HEK293 (cell line): ENCODE measurements around the gene ASNSD1.

Experiments used
- CTCF ChIA-PET: fragments of 350-600 bp; formaldehyde crosslinking; extraction: SDS; loops from one replicate; lab custom pipeline; 2021; ENCODE audit warnings: antibody characterized with exemption; lab: Yijun Ruan, JAX
- POLR2A ChIA-PET: fragments of 300-600 bp; formaldehyde crosslinking; extraction: SDS; loops from one replicate; lab custom pipeline; 2020; ENCODE audit warnings: antibody characterized with exemption, inconsistent platforms; lab: Yijun Ruan, JAX
- H3K27ac ChIP-seq: fragments of 200-500 bp; sonication (Bioruptor generic); 2 replicates; pipeline ENCODE4 v1.5.1; 2014; ENCODE audit warnings: low read depth, low read length, control low read depth, inconsistent platforms; ENCODE audit errors: extremely low read depth
- H3K36me3 ChIP-seq, 2 experiments: fragments of 200-500 bp in 1 of 2; sonication (Bioruptor generic) in 1 of 2; 1 replicate in 1 of 2; 2 replicates in 1 of 2; pipeline ENCODE4 v1.5.1; 2014 to 2017; ENCODE audit warnings: inconsistent platforms in 2 of 2, low read length in 2 of 2; ENCODE audit not compliant: control insufficient read depth in 2 of 2, insufficient read depth in 1 of 2
- H3K4me1 ChIP-seq: fragments of 200-500 bp; sonication (Bioruptor generic); 2 replicates; pipeline ENCODE4 v1.5.1; 2014; ENCODE audit warnings: mild to moderate bottlenecking, low read length, inconsistent platforms; ENCODE audit not compliant: control insufficient read depth, insufficient read depth
- H3K4me3 ChIP-seq: 2 replicates; pipeline ENCODE4 v1.5.1; 2011; ENCODE audit warnings: low read depth, mild to moderate bottlenecking, control low read depth, low read length, moderate library complexity
- H3K9me3 ChIP-seq: fragments of 200-500 bp; sonication (Bioruptor generic); 2 replicates; pipeline ENCODE4 v1.5.1; 2014; ENCODE audit warnings: low read depth, low read length, inconsistent platforms; ENCODE audit not compliant: control insufficient read depth, insufficient read depth
- ZBTB21 ChIP-seq: fragments of 450-650 bp; formaldehyde crosslinking; IDR thresholded peaks from 2 replicates; pipeline ENCODE4 v1.5.1; 2017; ENCODE audit warnings: missing biosample characterization, missing genetic modification characterization
- ZNF354C ChIP-seq: fragments of 450-650 bp; formaldehyde crosslinking; IDR thresholded peaks from 2 replicates; pipeline ENCODE4 v1.5.1; 2016; ENCODE audit warnings: missing biosample characterization, missing genetic modification characterization, low read depth, borderline replicate concordance
- ZNF37A ChIP-seq: fragments of 450-650 bp; IDR thresholded peaks from 2 replicates; pipeline ENCODE4 v1.5.1; 2018; ENCODE audit warnings: missing biosample characterization, missing genetic modification characterization
- ZNF391 ChIP-seq: fragments of 450-650 bp; formaldehyde crosslinking; IDR thresholded peaks from 2 replicates; pipeline ENCODE4 v1.5.1; 2016; ENCODE audit warnings: low read depth, missing biosample characterization, missing genetic modification characterization, borderline replicate concordance
- ZNF473 ChIP-seq: fragments of 450-650 bp; formaldehyde crosslinking; IDR thresholded peaks from 2 replicates; pipeline ENCODE4 v1.5.1; 2017; ENCODE audit warnings: missing biosample characterization, missing genetic modification characterization
- ZNF510 ChIP-seq: fragments of 450-650 bp; formaldehyde crosslinking; IDR thresholded peaks from 2 replicates; pipeline ENCODE4 v1.5.1; 2018; ENCODE audit warnings: mild to moderate bottlenecking, missing genetic modification characterization, missing biosample characterization; ENCODE audit not compliant: insufficient replicate concordance
- ZNF544 ChIP-seq: fragments of 450-650 bp; formaldehyde crosslinking; IDR thresholded peaks from 2 replicates; pipeline ENCODE4 v1.5.0; 2017; ENCODE audit warnings: missing biosample characterization, missing genetic modification characterization
- ZNF560 ChIP-seq: fragments of 450-650 bp; formaldehyde crosslinking; IDR thresholded peaks from 2 replicates; pipeline ENCODE4 v1.5.1; 2017; ENCODE audit warnings: missing biosample characterization, missing genetic modification characterization, borderline replicate concordance
- ZNF677 ChIP-seq: fragments of 450-650 bp; IDR thresholded peaks from 2 replicates; pipeline ENCODE4 v1.5.0; 2018; ENCODE audit warnings: missing biosample characterization, mild to moderate bottlenecking, missing genetic modification characterization, moderate library complexity
- ZNF776 ChIP-seq: fragments of 450-650 bp; formaldehyde crosslinking; IDR thresholded peaks from 2 replicates; pipeline ENCODE4 v1.5.0; 2017; ENCODE audit warnings: missing biosample characterization, missing genetic modification characterization, borderline replicate concordance
- ZNF777 ChIP-seq: fragments of 450-650 bp; formaldehyde crosslinking; IDR thresholded peaks from 2 replicates; pipeline ENCODE4 v1.5.1; 2017; ENCODE audit warnings: missing biosample characterization, missing genetic modification characterization, borderline replicate concordance
- ZSCAN16 ChIP-seq: fragments of 450-650 bp; formaldehyde crosslinking; IDR thresholded peaks from 2 replicates; pipeline ENCODE4 v1.5.1; 2016; ENCODE audit warnings: missing biosample characterization, missing genetic modification characterization
- ZSCAN23 ChIP-seq: fragments of 450-650 bp; formaldehyde crosslinking; IDR thresholded peaks from 2 replicates; pipeline ENCODE4 v1.5.1; 2016; ENCODE audit warnings: missing biosample characterization, missing genetic modification characterization
- ZXDB ChIP-seq: fragments of 450-650 bp; formaldehyde crosslinking; IDR thresholded peaks from 2 replicates; pipeline ENCODE4 v1.5.1; 2016; ENCODE audit warnings: missing biosample characterization, missing genetic modification characterization
- TF ChIP-seq, protein P1 (sequence below): fragments of 450-650 bp; formaldehyde crosslinking; IDR thresholded peaks from 2 replicates; pipeline ENCODE4 v1.5.1; 2016; ENCODE audit warnings: missing biosample characterization, missing genetic modification characterization, low read depth
- TF ChIP-seq, protein P2 (sequence below): fragments of 450-650 bp; formaldehyde crosslinking; IDR thresholded peaks from 2 replicates; pipeline ENCODE4 v1.5.1; 2016; ENCODE audit warnings: missing biosample characterization, missing genetic modification characterization
- TF ChIP-seq, protein P3 (sequence below): fragments of 450-650 bp; formaldehyde crosslinking; IDR thresholded peaks from 2 replicates; pipeline ENCODE4 v1.5.1; 2017; ENCODE audit warnings: missing biosample characterization, mild to moderate bottlenecking, missing genetic modification characterization, moderate library complexity

Gene ASNSD1

DNA sequence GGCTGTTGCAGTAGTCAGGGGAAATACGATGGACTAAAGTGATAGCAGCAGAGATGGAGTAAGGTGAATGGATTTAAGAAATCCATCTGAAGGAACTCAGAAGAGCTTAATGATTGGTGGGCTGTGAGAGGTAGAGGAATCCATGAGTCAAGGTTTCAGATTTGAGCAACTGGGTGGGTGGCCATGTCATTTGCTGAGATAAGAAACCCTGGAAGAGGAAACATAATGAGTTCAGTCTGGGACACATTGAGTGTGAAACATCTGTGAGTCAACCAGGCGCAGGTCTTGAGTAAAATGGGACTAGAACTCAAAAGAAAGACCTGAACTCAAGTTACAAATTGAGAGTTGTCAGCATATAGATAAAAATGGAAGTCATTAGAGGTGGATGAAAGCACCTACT is 19.7 kb upstream of the ASNSD1 start:
- Histone ChIP-seq H3K4me1 (peaks cover 25% of the 10 kb centered on the region), H3K4me3 (no peak overlapping the region), H3K36me3 (no peaks in the 10 kb centered on the region)
- CTCF ChIA-PET: interaction anchor here (0.5 kb wide), 1 partner anchor 35 kb away, joined by 3 read pairs; no protein-coding TSS in a partner anchor
- POLR2A ChIA-PET: interaction anchor here (1.0 kb wide), 1 partner anchor 9 kb away, joined by 3 read pairs; no protein-coding TSS in a partner anchor
- TF ChIP-seq ZSCAN23 (tag by site-specific recombination): no peak
- no peak for TF ChIP-seq ZXDB
- TF ChIP-seq, protein P1, sequence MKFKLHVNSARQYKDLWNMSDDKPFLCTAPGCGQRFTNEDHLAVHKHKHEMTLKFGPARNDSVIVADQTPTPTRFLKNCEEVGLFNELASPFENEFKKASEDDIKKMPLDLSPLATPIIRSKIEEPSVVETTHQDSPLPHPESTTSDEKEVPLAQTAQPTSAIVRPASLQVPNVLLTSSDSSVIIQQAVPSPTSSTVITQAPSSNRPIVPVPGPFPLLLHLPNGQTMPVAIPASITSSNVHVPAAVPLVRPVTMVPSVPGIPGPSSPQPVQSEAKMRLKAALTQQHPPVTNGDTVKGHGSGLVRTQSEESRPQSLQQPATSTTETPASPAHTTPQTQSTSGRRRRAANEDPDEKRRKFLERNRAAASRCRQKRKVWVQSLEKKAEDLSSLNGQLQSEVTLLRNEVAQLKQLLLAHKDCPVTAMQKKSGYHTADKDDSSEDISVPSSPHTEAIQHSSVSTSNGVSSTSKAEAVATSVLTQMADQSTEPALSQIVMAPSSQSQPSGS (tag by site-specific recombination): no peak
- TF ChIP-seq ZNF473 (tag by site-specific recombination): no peak
- TF ChIP-seq, all 188 proteins: peak for 0
- Histone ChIP-seq H3K9me3 (no peaks in the 10 kb centered on the region), H3K27ac (no peak overlapping the region)

DNA sequence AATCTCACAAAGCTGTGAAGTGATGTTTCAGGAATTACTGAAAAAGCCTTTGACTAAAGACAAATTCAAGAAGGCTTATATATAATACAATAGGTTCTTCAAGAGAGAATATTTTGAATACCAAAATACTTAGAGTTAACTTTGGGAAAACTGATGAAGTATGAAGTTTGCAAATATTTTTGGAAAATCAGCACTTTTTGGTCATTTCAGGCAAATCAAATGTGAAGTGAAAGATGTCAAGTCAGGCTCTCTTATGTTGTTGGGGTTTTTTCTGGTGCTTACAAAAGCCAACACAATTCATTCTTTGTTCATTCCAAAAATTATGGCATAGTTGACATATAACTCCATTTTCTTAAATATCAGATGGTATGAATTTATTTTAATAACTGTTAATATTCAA is 14.7 kb upstream of the ASNSD1 start:
- no peak overlapping the region for H3K27ac ChIP-seq
- no peak overlapping the region for H3K4me3 ChIP-seq
- no peaks in the 10 kb centered on the region for H3K36me3 ChIP-seq
- POLR2A ChIA-PET: no interaction called here
- TF ChIP-seq ZNF777 (tag by site-specific recombination): no peak
- TF ChIP-seq ZNF560 (tag by site-specific recombination): no peak
- TF ChIP-seq ZNF354C (tag by site-specific recombination): no peak
- TF ChIP-seq ZSCAN16 (tag by site-specific recombination): no peak
- no peak for TF ChIP-seq ZNF677 (tag by site-specific recombination)
- TF ChIP-seq ZNF37A (tag by site-specific recombination): no peak
- TF ChIP-seq ZBTB21: no peak
- no peak for TF ChIP-seq ZNF510 (tag by site-specific recombination)
- TF ChIP-seq ZNF776 (tag by site-specific recombination): no peak
- no peak for TF ChIP-seq ZNF391 (tag by site-specific recombination)
- TF ChIP-seq, protein P2, sequence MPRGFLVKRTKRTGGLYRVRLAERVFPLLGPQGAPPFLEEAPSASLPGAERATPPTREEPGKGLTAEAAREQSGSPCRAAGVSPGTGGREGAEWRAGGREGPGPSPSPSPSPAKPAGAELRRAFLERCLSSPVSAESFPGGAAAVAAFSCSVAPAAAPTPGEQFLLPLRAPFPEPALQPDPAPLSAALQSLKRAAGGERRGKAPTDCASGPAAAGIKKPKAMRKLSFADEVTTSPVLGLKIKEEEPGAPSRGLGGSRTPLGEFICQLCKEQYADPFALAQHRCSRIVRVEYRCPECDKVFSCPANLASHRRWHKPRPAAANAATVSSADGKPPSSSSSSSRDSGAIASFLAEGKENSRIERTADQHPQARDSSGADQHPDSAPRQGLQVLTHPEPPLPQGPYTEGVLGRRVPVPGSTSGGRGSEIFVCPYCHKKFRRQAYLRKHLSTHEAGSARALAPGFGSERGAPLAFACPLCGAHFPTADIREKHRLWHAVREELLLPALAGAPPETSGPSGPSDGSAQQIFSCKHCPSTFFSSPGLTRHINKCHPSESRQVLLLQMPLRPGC: no peak
- TF ChIP-seq ZNF544 (tag by site-specific recombination): no peak
- TF ChIP-seq, protein P3, sequence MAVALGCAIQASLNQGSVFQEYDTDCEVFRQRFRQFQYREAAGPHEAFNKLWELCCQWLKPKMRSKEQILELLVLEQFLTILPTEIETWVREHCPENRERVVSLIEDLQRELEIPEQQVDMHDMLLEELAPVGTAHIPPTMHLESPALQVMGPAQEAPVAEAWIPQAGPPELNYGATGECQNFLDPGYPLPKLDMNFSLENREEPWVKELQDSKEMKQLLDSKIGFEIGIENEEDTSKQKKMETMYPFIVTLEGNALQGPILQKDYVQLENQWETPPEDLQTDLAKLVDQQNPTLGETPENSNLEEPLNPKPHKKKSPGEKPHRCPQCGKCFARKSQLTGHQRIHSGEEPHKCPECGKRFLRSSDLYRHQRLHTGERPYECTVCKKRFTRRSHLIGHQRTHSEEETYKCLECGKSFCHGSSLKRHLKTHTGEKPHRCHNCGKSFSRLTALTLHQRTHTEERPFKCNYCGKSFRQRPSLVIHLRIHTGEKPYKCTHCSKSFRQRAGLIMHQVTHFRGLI (tag by site-specific recombination): no peak
- CTCF ChIA-PET: interaction anchor here (1.6 kb wide), 1 partner anchor 14 kb away, joined by 3 read pairs; the partner anchor contains the start of gene ASNSD1
- H3K9me3 ChIP-seq: no peaks in the 10 kb centered on the region
- 0 out of 2 replicates have a peak, but pooled peaks cover under 1% of the 10 kb centered on the region for H3K4me1 ChIP-seq
